Stimulated activated CD8-positive, alpha-beta memory T cell treated with anti-CD3 and anti-CD28 coated beads, Interleukin-15, amount 100 ng/mL, for 24 hours (primary cell): ENCODE results near the gene TBX20.
"Not testable (repeated sequence)": the region's sequence is repeated elsewhere in the genome, so short reads cannot be mapped to it uniquely, and the experiment has no call there.

Source experiments
- DNase-seq: peaks from one replicate; pipeline ENCODE4 v3.0.0-alpha.2; 2020; ENCODE audit warnings: low read depth

Gene TBX20

DNA sequence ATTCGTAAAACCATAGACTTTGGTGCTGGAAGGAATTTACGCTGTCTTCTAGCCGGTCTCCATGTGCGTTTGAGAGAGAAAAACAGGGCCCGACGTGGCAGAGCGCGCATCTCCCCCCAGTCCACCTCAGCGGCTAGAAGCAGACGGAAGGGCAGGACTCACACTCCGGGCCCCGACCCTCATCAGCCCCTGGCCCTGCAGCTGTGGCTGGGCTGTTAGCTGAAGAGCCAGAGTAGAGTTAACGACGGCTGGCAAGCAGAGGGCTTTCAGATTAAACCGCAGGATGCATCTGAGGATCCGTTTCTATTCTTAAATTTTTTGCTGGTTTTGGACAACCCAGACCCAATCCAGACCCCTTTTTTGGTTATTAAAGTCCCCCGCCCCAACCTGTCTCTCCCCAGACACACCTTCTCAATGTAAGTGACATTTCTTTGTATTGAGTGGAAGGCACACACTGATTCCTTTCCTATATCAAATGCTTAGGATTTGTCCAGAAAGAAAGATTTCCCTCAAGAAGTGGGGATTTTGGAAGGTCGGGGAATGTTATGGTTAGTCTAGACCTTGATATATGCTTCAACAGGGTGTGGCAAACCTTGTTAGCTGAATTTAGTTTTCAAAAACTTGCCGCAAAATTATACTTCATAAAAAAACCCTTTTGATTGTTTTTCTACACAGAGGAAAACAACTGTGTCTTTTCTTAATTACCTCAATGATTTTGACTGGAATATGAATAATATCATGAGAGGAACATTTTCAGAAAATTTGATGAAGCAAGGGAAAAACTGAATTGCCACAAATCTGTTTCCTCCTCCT, 1.7 kb upstream of the TBX20 start:
- DNase-seq, result no peak

DNA sequence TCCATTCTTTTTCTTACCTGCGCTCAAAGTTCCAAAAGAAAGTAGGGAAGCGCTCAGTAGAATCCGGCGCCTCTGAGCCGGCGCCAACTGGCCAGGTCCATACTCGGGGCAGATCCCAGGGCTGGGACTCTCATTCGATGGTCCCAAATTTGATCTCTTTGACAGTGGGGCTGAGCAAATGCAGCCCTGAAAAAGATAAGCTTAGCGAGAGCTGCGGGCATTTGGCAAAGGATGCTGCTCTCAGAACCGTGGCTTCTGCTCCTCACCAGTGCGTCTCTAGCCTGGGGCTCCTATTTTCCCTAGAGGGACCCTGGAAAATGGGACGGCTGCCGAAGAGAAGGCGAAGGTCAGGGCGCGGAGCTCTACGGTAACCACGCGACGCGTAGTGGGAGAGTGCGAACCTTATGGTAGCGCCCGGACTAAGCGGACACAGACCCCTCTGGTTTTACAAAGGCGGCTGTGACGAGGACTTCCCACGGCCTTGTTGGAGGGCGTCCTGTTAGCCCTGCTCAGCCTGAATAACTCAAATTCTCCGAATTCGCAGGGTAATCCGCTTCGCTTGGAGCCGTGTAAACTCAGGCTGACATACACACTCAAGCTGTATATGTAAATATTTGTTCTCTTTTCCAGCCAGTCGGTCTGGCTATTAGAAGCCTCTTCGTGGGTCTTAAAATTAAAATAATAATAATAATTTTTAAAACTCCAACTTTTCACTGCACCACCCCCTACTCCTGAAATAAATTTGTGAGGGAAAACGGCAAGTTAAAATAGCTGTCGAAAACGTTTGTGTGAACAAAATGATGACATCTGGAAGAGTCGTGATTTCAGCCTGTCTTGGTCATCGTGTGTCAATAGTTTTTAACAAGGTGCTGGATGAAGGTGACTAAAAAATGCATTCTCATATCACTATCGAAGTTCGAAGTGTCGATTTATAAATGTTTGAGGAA, 869 bp upstream of the TBX20 start:
- DNase-seq, result no peak

DNA sequence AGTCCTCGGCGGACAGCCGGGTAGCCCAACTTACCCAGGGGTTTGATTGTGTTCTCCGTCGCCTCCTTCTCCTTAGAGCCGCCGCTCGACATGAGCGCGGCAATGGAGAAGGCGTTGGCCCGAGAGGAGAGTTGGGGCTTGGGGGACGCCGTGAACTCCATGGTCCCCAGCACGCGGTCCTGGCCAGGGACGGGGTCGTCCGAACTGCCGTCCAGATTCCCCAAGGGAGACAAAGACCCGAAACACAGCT, 515 bp downstream of the TBX20 start:
- no peak for DNase-seq

DNA sequence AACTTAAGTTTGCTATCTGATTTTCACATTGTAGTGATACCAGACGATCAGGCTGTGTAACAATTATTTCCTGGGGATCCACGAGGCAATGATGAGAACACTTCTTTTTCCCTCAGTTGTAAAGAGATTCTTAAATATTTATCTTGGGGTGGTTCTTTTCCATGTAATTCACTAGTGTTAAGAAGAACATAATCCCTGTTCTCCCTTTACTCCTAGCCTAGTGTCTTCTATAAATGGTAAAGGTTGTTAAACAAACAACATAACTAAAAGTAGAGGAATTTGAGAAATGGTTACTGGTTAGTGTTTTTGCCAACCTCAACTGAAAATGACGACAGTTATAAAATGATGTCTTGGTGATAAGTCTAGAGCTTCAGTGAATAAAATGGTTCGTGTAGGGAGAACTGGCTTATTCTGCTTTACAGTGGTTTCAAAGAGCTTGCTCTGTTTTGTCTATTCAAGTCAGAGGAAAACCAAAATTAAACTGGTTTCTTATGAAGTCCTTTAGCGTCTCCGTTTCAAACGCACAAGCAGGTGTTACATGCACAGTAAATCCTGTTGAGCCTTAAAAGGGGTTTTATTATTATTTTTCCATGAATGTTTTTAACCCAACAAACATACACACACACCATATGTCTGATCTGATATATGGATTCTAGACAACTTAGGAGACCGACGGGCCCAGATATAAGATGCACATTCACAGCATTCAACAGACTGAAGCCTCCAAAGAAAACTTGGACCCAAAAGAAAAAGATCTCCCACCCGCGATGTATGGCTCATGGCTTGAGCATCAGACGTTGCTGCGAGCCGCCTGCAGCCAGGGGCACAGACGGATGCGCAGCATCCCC, 1.1 kb downstream of the TBX20 start:
- DNase-seq, result no peak

DNA sequence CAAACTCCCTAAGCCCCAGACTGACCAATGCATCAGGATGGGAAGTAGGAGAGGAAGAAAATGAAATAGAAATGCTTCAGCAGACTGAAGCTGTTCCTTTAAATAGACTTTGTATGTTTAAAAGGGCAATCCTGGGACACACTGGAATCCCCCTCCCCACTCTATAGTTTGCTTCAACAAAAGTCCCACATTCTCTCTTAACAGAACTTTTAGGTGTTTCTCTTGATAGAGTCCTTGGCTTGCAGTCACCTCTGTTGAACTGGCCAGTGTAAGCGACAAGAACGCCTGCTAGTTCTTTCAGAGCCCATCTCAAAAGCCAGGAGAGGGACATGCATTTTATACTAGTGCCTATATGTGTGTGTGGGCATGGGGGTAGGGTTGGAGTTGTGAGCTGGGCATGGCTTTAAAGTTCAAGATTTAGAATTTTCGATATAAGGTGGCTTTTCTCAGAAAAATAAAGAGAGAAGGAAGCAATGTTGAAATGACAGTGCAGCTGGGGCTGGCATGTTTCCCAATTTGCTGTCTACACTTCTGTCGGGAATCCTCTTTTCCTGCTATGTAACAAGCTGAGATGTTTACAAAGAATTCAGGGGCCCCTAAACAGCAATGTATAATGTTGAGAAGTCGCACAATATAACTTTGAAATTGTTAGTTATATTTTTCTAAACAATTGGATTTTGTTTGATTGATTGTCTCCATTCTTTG, 2.1 kb downstream of the TBX20 start:
- DNase-seq, result no peak

DNA sequence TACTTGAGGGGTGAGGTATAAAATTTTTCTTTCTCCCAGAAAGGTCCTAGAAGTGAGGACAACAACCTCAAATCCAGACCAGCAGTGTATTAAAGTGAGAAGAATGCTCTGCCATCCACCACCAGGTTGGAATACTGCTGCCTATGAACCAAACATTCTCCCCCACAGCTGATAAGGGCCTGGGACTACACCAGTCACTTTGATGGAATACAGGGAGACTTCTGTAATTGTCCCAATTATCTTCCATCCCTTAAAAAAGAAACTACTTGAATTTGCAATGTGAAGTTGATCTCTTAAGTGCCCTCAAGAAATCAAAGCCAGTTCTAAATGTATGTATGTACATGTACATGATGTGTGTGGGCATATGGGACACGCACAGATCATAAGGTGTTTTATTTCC, 3.0 kb downstream of the TBX20 start:
- DNase-seq, result no peak

DNA sequence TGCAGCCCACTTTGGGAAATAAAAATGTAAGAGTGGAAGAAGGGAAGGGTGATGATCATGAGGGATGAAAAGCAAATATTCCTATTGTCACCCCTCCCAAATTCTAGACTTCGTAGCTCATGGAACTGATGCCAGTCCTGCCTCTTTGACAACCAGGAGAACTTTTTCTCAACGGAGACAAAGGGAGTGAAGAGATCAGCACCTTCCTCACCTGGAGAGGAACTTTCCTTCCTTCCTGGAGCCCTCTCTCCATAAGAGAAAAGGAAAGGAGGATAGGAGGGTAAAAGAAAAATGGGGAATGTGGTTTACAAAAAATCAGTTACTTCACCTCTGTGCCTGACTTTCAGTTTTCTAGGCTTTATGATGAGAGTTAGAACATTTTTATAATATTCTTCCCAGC, 3.4 kb downstream of the TBX20 start:
- no peak for DNase-seq

DNA sequence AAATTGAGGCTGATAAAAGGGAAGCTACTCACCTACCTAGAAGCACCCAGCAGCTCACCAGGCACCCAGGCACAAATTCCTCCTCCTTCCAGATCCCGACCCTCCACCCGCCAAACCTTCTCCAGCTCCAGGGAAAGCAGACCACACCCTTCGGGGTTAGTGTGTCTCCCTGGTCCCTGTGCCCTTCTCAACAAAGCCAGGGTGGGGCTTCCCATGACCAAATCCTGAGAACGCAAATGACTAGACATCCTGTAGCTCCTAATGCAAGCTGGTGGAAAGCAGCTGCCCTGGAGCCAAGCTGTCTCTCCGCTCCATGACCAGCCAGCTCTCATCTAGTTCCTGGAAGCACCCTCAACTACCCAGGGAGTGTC, 4.4 kb downstream of the TBX20 start:
- no peak for DNase-seq

DNA sequence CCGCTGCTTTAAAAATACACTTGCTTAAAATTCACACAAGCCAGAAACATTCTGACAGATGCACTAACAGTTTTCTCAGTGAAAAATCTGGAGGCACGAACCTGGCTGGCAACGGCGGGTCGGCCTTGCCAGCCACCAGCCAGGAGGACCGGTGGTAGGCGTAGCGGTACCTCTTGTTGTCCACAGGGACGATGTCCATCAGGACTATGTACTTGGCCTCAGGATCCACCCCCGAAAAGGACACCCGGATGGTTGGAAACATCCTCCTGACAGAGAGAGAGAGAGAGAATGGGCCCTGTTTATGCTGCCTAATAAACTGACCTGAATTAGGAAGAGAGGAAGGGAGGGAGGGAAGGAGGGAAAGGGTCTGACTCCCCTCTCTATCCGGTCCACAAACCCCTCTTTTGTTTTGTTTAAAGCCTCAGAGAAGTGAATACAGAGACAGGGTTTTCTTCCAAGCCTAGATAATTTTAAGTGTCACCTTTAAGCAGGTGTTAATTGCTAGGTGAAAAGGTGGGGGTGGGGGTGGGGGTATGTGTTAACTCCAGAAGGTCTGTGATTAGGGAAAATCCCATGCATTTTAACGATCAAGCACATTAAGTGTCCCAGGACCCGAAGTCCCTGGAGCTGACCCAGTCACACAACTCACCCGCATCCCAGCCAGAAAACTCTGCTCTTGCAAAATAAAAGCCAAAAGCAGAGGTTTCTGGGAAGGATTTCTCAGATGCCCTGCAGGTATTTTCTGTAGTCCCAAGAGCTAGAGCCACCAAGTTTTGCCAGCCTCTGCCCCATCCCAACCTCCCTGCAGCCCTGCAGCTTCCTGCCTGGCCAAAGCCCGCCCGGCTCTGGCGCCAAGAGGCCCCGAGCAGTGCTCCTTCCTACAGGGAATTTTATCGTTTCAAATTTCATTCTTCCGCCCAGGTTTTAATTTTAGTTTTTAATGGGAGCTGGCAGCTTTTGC, 5.0 kb downstream of the TBX20 start:
- DNase-seq, result no peak

DNA sequence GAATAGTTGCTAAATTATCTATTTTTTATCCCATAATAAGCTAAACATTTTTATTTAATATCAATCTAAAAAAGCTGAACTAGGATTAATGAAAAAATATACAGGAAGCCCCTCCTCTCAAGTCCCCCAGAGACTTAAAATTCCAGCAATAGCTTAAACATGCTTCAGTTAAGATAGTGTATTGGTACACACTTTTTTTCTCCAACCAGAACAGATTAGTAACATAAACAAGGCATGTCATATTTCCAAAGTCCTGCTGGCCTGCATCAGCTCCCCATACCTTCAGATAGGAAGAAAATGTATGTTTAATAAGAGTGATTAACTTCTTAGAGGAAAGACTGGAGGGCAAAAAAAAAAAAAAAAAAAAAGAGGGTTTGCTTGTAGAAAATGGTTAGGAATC, 7.1 kb downstream of the TBX20 start:
- no peak for DNase-seq

DNA sequence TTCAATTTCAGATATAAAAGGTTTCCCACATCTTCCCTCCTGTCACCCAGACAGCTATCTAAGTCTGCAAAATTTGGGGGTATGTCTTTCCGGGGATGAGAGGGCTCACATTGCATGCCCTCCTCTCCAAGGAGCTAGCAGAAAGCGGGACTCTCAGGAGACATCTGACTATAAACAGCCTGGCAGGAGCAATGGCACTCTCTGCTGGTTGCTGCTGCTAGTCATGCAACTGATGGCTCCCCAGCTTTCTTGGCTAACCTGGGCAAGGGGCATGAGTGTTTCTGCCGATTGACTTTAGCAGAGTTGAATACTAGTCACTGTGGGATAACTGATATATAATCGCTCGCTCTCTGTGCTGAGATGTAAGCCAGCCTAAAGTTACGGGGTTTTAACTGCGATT, 12.0 kb downstream of the TBX20 start:
- DNase-seq, result no peak

DNA sequence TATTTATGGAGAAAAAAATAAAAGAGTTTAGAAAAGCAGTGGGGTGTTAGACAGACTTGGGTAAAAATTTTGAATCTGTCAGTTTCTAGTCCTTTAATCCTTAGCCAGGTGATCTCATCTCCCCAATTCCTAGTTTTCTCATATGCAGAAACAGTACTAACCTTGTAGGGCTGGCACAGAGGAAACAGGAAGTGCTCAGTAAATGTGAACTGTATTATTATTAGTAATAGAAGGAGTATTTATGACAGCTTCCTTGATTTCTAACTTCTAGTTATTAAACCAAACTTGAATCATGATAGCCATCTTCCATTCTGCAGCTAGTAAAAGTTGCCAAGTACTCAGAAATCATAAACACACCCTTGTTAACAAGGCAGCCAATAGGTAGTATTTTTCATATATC, 12.5 kb downstream of the TBX20 start:
- no peak for DNase-seq

DNA sequence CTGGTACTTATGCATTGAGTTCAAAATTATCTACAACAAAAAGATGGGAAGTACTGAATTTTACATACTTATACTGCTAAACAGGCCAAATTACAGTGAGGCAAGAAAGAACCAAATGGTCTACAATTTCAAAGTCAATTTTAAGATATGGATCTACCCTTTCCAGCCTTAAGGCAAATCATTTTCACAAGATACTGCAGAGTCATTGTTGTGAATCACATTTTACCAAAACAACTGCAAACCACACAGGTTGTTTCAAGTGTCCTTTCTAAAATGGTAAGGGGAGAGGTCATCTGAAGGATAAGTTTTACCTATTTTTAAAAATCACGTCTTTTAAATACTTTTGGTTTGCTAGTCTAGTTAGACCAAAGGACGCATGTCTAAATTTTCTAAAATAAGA, 12.9 kb downstream of the TBX20 start:
- not testable (repeated sequence) for DNase-seq

DNA sequence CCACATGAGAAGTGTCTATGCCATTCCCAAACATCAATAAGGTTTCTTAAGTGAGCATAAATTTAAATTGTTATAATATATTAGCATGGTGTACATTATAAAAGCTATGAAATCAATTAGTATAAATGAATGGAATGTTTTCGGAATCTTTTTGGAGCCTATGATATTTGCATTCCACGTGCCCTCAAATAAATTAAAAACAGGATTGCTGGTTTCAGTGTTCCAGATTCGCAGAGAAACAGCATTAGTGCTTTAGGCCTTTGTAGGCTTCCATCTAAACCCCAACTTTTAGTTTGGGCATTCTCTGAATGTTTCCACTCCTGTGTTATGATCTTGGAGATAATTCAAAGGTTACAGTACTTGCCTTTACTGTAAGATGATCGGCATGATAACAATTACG, 15.4 kb downstream of the TBX20 start:
- not testable (repeated sequence) for DNase-seq

DNA sequence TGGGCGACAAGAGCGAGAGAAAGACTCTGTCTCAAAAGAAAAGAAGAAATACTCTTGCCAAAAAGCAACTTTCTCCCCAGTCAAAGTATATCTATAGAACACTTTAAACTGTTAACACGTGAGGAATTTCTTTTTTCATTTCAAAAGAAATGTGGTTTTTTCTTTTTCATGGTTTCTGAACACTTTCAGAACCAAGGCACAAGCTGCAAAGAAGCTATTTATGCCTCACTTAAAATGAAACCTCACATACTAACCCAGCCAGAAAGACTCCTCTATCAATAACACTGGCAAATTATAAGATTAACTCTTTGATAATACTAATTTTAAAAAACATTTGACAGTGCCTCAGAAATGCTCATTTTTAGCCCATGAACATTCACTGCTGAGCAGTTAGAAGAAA, 20.9 kb downstream of the TBX20 start:
- DNase-seq, result no peak

DNA sequence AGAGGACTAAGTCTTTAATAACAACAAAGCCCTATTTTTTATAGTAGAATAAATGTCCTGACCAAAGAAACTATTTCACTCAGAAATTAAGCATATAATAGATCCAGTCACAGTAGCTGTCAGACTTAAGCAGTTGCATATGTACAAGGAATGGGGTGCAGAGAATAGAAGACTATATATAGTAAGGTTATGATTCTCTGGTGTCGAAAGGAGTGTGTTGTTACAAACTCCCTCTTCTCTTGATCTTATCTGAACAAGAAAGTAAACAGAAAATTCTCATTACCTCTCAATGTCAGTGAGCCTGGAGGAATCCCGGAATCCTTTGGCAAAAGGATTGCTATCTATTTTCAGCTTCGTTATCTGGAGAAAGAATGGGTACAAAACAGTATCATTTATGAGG, 22.7 kb downstream of the TBX20 start:
- not testable (repeated sequence) for DNase-seq

DNA sequence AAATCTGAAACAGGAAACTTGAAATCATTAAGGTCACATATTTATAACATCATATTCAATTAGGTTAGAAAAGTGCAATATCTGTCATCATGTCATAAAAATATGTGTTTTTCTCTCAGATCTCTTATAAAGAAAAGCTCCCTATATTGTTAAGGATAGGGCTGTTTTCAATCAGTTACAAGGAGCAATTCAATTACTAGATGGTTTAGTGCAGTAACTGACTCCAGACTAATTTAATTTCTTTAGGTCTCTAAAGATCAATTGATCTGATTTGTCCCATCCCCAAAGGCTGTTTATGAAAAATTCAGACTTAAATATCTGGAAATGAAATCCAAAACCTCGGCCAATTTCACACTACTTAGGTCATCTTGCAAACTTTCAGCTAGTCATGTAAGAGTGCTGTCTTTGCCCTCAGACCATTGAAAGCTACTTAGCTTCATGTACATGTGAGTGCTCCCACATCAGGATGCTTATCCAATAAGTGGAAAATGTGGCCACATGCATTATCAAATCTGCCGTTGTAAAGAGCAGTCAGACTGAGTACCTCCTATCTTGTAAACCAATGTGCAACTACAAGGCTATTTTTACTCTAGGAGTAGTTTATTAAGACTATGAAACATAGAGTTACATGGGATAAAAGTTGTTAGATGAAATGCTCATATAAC, 24.7 kb downstream of the TBX20 start:
- not testable (repeated sequence) for DNase-seq

DNA sequence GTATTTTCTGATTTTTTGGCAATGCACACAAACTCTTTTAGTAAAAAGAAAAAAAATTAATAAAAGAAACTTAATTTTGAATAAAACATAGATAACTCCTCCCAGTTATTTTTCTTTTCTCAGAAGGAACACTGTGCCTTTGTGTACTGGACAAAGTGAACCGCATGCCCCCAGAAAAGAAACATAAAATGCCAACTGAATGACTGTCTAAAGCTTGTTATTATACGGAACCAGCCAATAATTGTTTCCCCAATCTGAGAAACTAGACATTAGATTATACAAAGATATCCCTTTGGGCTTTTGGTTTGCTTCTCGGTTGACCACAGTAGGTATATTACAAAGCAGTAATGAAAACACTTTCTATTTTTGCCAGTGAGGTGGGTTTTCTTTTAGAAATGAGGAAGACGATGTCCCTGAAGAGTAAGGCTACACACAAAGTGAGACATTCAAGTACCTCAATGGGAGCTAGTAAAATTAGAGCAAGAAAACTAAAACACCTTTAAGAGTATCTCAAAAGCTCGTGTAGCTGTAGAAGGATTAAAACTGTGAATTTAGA, 25.3 kb downstream of the TBX20 start:
- DNase-seq, result not testable (repeated sequence)

DNA sequence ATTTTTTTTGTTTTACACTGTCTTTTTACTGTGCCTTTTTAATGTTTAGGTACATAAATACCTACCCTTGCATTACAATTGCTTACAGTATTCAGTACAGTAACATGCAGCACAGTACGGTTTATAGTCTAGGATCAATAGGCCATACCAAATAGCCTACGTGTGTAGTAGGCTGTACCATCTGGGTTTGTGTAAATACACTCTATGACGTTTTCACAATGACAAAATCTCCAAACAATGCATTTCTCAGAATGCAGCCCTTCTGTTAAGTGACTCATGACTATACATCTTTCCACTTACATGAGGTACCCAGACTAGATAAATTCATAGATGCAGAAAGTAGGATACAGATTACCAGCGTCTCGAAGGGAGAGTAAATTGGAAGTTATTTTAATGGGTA, 26.5 kb downstream of the TBX20 start:
- DNase-seq, result not testable (repeated sequence)

DNA sequence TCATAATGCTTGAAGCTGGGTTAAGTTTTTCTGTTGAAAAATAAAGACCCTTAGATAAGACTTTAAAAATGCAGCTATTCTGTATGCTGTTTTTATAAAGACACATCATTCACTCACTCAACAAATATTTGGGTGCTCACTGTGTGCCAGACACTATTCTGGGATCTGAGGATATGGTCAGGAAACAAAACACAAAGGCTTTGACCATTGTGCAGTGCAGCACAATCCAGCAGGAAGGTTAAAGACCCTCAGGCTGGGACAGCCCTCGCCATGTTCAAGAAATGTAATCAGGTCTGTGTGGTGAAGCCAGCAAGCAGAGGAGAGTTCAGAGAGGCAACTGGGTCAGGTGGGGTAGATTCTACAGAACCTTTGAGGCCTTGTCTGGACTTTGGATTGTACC, 31.5 kb downstream of the TBX20 start:
- not testable (repeated sequence) for DNase-seq
